Measurements from ENCODE around the gene ZNF598.
A peak's percentile ranks its signal among the peaks of the same experiment; 100 is the strongest.

The ZNF598 gene

GRCh38 chr16:2025878-2026460, 16.3 kb upstream of the ZNF598 start:
- H3K4me1 ChIP-seq = 0 out of 2 replicates have a peak, but pooled peaks cover 4% of the 10 kb centered on the region
- no peaks in the 10 kb centered on the region for H3K27me3 ChIP-seq
- H3K4me3 ChIP-seq (ENCODE audit: low read depth, low read length) = no peak overlapping the region

GRCh38 chr16:2025251-2025650, 15.6 kb upstream of the ZNF598 start:
- Histone ChIP-seq H3K9me3 (no peaks in the 10 kb centered on the region), H3K27me3 (no peaks in the 10 kb centered on the region), H3K4me3 (ENCODE audit: low read depth, low read length) (no peak overlapping the region), H3K36me3 (no peaks in the 10 kb centered on the region), H3K4me1 (0 out of 2 replicates have a peak, but pooled peaks cover 4% of the 10 kb centered on the region)
- no peak for TF ChIP-seq CTCF (IDR thresholded peaks at IDR 0.05; ENCODE audit: low read depth, low read length)
- DNase-seq = no peak

More at GRCh38 chr16:2025878-2026460, 16.3 kb upstream of the ZNF598 start:
- no peak for TF ChIP-seq CTCF (IDR thresholded peaks at IDR 0.05; ENCODE audit: low read depth, low read length)
- Histone ChIP-seq H3K36me3 (no peaks in the 10 kb centered on the region), H3K9me3 (no peaks in the 10 kb centered on the region)
- no peak for DNase-seq

GRCh38 chr16:2024032-2024420, 14.4 kb upstream of the ZNF598 start:
- no peak for TF ChIP-seq CTCF (IDR thresholded peaks at IDR 0.05; ENCODE audit: low read depth, low read length)
- H3K27me3 ChIP-seq = no peaks in the 10 kb centered on the region

GRCh38 chr16:2023092-2024031, 13.7 kb upstream of the ZNF598 start:
- Histone ChIP-seq H3K9me3 (no peaks in the 10 kb centered on the region), H3K4me1 (0 out of 2 replicates have a peak, but pooled peaks cover 4% of the 10 kb centered on the region), H3K4me3 (ENCODE audit: low read depth, low read length) (peak overlapping the region; percentile 53), H3K27me3 (no peaks in the 10 kb centered on the region), H3K36me3 (no peaks in the 10 kb centered on the region)
- peak; percentile 93 for DNase-seq
- TF ChIP-seq CTCF (IDR thresholded peaks at IDR 0.05; ENCODE audit: low read depth, low read length) = peak; percentile 84

More at GRCh38 chr16:2024032-2024420, 14.4 kb upstream of the ZNF598 start:
- DNase-seq = no peak
- H3K4me3 ChIP-seq (ENCODE audit: low read depth, low read length) = peak overlapping the region; percentile 53
- 0 out of 2 replicates have a peak, but pooled peaks cover 4% of the 10 kb centered on the region for H3K4me1 ChIP-seq
- no peaks in the 10 kb centered on the region for H3K9me3 ChIP-seq
- H3K36me3 ChIP-seq = no peaks in the 10 kb centered on the region

DNA sequence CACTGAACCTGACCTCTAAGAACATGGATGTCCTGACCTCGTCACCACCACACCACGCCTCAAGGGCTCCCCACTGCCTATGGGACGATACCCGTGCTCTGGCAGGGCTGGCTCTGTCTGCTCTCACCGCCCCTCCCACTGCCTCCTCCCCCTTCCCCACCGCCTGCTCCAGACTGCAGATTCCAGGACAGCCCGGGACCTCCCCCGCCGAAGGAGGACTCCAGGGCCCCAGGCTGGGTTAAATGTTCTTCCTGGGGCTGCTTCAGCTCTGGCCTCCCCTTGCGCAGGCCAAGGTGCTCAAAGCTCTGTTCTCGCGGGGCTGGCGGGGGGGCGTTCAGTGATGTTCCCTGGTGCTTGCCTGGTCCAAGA, 13.1 kb upstream of the ZNF598 start:
- Histone ChIP-seq H3K36me3 (no peaks in the 10 kb centered on the region), H3K27me3 (no peaks in the 10 kb centered on the region), H3K9me3 (no peaks in the 10 kb centered on the region), H3K4me1 (0 out of 2 replicates have a peak, but pooled peaks cover 4% of the 10 kb centered on the region), H3K4me3 (ENCODE audit: low read depth, low read length) (peak overlapping the region; percentile 50)
- peak; percentile 75 for DNase-seq
- no peak for TF ChIP-seq CTCF (IDR thresholded peaks at IDR 0.05; ENCODE audit: low read depth, low read length)
